Measurements from ENCODE around the gene NUSAP1.
A peak's percentile ranks its signal among the peaks of the same experiment; 100 is the strongest.
"Not testable (repeated sequence)": the region's sequence is repeated elsewhere in the genome, so short reads cannot be mapped to it uniquely, and the experiment has no call there.

Gene NUSAP1, protein sequence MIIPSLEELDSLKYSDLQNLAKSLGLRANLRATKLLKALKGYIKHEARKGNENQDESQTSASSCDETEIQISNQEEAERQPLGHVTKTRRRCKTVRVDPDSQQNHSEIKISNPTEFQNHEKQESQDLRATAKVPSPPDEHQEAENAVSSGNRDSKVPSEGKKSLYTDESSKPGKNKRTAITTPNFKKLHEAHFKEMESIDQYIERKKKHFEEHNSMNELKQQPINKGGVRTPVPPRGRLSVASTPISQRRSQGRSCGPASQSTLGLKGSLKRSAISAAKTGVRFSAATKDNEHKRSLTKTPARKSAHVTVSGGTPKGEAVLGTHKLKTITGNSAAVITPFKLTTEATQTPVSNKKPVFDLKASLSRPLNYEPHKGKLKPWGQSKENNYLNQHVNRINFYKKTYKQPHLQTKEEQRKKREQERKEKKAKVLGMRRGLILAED

DNA sequence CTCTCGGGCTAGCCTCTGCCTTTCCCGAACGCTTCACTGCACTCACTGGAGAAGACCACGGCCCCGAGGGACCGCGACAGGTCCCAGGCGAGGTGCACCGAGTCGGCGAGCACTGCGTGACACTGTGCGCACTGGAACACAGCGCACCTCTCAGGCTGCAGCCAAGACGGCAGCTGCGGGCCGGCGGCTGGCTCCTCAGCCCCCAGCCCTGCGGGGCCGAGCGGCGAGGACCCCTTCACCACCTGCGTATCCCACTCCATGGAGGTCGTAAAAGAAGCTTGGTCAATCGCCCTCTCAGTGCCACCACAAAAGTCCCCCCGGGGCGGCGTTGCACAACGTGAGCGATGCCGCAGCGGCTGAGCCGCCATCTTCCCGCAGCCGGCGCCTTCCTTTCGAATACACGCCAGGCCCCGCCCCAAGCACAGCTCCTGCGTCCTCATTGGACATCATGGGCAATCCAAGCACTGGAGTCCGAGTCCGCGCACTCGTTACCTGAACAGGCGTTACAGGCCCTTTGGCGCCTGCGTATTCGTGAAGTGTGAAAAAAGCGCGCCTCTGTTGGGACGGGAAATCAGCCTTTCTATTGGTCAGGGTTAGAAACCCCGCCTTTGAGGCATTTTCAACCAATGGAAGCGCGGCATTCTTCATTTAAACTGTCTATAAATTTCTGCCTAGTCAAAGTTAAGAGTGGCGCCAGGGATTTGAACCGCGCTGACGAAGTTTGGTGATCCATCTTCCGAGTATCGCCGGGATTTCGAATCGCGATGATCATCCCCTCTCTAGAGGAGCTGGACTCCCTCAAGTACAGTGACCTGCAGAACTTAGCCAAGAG, at the start of gene NUSAP1, which contains the start of gene OIP5:
Gene NUSAP1 (plus strand): TSS at position 688 of the 832 bp plus-strand sequence. CDS start 77 bp downstream, at position 765.
Gene OIP5 (minus strand): TSS at position 398 of the 832 bp plus-strand sequence. CDS start 30 bp downstream, at position 368.
- DNase-seq (ENCODE audit: extremely low read depth in 1 of 2, low read depth in 1 of 2), result peak; percentile 93 to 97

DNA sequence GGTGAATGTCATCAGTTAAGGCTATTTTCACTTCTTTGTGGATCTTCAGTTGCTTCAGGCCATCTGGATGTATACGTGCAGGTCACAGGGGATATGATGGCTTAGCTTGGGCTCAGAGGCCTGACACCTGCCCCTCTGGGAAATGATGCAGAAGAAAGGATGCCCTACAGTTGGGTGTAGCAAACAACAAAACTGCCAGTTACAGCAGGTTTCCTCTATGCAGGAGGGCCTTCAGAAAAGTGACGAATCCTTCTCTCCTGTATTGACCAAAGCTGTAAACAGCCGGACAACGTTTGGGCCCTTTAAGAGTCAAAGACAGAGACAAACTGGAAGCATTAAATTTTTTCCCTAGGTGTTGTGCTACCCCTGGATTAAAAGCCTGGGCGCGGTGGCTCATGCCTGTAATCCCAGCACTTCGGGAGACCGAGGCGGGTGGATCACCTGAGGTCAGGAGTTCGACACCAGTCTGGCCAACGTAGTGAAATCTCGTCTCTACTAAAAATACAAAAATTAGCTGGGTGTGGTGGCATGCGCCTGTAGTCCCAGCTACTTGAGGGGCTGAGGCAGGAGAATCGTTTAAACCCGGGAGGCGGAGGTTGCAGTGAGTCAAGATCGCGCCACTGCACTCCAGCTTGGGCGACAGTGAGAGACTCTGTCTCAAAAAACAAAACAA, 49.6 kb upstream of the NUSAP1 start:
- DNase-seq (ENCODE audit: extremely low read depth in 1 of 2, low read depth in 1 of 2), result not testable (repeated sequence)

DNA sequence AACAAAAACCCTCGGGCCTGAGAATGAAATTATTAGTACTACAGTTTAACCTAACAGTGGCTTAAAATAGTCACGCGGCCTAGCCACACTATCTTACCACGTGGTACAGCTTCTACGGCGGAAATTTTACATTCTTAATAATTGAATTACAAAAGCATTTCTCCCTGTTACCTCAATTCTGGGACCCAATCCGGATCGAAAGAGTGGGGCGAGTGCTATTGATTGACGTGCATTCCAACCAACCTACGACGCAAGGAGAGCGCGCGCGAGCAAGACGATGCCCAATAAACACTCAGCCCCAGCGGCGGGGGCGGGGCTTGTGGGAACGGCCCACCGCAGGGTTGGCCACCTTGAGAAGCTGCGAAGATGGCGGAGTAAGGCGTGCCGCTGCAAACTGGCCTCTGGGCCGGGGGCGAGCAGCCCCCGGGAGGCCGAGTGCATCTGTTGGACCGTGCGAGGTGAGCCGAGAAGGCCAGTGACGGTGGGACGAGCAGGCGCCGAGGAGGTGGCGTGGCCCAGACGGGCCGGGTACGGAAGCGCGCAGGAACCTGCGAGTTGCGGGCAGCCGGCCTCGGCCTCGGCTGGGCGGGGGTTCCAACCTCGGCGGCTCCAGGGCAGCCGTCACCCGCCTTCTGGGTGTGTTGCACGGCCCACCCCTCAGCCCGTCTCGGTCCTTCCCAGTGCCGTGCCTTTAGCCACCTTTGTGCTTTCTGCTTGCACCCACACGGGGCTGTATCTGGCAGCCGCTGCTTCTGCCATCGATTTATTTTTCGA, 48.8 kb upstream of the NUSAP1 start:
- peak; percentile 93 to 95 for DNase-seq (ENCODE audit: extremely low read depth in 1 of 2, low read depth in 1 of 2)

DNA sequence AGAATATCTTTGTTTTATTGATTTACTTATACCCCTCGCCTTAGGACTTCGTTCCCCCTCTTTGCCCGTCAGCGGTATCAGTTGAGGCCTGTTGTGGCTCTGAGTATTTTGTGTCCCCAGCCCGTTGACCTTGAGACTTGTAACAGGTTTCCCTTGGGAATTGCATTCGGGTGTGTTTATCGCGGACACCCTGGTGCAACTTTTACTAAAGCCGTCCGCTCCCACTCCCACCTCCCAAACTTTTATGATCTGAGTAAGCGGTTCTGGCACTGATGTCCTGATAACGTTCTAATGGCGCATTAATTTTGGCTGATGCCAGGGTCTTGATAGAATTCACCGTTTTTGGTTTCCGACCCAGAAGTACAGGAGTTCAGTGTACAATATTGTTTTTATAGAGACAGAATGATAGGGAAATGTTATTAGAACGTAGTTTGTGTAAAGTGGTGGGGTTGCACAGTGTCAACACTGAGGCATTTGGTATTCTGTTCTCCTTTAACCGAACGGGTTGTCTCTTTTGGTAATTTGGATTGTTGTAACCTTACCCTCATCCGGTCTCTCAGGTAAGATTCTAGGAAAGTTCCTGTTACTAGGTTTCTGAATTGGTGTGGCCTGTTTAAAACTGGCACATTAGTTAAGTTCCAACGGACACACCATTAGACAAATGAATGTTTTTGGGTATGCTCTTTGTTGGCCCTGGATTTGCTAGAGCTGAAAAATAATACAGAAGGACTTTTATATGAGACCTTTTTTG, 48.1 kb upstream of the NUSAP1 start:
- peak in 1 of 2 donors; percentile 1 for DNase-seq (ENCODE audit: extremely low read depth in 1 of 2, low read depth in 1 of 2)

DNA sequence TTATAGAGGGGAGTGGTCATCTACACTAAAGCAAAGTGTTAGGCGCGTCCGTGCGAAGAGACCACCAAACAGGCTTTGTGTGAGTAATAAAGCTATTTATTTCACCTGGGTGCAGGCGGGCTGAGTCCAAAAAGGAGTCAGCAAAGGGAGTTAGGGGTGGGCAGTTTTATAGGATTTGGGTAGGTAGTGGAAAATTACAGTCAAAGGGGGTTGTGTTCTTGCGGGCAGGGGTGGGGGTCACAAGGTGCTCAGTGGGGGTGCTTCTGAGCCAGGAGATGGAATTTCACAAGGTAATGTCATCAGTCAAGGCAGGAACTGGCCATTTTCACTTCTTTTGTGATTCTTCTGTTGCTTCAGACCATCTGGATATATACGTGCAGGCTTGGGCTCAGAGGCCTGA, 47.4 kb upstream of the NUSAP1 start:
- no peak for DNase-seq (ENCODE audit: extremely low read depth in 1 of 2, low read depth in 1 of 2)

DNA sequence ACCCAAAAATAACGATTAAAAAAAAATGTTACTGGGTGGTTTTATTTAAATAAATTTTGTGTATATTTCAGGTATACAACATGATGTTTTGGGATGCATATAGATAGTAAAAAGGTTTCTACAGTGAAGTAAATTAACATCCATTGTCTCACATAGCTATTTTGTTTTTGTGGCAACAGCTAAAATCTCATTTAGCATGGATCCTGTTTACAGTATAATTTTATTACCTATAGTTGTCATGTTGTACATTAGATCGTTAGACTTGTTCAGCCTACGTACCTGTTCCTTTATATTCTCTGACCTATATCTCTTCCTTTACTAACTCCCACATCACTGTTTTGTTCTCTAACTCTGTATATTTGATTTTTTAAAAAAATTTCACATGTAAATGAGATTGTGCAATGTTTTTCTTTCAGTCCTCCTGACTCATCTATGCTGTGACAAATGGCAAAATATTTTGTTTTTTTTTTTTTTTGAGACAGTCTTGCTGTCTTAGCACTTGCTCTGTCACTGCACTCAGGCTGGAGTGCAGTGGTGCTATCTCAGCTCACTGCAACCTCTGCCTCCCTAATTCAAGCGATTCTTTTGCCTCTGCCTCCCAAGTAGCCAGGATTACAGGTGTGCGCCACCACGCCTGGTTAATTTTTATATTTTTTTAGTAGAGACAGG, 45.9 kb upstream of the NUSAP1 start:
- DNase-seq (ENCODE audit: extremely low read depth in 1 of 2, low read depth in 1 of 2), result no peak

DNA sequence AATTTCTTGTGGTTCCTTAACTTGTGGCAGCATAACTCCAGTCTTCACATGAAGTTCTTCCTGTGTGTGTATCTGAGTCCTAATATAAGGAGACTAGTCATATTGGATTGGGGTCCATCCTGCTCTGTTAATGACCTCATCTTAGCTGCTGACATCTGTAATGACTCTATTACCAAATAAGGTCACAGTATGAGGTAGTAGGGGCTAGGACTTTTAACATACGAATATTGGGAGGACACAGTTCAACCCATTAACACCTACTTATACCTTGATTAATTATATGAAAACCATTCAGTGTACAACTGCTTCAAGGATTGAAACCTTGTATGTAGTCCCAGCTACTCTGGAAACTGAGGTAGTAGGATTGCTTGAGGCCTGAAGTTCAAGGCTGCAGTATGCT, 44.2 kb upstream of the NUSAP1 start:
- no peak for DNase-seq (ENCODE audit: extremely low read depth in 1 of 2, low read depth in 1 of 2)

DNA sequence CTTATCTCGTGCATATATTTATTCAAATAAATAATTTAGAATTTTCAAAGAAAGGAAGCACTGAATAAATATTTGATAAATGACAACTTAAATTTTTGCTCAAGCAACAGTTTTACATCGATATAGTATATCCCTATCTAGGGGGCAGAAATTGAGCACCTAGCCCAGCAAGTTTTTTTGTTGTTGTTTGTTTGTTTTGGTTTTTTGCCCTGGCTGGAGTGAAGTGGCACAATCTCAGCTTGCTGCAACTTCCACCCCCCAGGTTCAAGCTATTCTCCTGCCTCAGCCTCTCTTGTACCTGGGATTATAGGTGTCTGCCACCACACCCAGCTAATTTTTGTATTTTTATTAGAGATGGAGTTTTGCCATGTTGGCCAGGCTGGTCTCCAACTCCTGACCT, 42.7 kb upstream of the NUSAP1 start:
- no peak for DNase-seq (ENCODE audit: extremely low read depth in 1 of 2, low read depth in 1 of 2)

DNA sequence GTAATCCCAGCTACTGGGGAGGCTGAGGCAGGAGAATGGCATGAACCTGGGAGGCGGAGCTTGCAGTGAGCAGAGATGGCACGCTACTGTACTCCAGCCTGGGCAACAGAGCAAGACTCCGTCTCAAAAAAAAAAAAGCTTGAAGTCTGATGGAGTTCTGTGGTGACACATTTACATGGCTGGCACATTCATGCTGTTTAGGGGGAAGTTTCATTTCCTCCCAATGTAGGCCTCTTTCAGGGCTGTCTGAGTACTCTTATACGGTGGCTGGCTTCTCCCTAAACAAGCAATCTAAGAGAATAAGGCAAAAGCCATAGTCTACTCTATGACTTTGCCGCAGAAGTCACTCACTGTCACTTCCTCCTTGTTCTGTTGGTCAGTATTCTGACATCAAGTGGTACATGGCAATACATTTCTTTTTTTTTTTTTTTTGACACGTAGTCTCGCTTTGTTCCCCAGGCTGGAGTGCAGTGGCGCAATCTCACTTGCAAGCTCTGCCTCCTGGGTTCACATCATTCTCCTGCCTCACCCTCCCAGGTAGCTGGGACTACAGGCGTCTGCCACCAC, 41.5 kb upstream of the NUSAP1 start:
- DNase-seq (ENCODE audit: extremely low read depth in 1 of 2, low read depth in 1 of 2), result no peak

DNA sequence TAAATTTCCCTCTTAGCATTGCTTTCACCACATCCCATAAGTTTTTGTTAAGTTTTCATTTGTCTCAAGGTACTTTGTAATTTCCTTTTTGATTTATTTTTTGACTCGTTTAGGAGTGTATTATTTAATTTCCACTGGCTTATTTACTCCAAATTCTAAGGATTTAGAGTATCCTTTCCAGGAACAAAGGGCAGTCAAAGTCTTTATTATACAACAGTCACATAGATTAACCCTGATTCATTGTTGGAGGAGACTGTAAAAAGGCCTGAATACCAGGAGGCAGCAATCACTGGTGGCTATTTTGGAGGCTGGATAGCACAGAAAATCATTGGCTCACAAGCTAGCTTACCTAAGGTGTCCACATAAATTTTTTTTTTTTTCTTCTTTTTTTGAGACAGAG, 40.2 kb upstream of the NUSAP1 start:
- no peak for DNase-seq (ENCODE audit: extremely low read depth in 1 of 2, low read depth in 1 of 2)

DNA sequence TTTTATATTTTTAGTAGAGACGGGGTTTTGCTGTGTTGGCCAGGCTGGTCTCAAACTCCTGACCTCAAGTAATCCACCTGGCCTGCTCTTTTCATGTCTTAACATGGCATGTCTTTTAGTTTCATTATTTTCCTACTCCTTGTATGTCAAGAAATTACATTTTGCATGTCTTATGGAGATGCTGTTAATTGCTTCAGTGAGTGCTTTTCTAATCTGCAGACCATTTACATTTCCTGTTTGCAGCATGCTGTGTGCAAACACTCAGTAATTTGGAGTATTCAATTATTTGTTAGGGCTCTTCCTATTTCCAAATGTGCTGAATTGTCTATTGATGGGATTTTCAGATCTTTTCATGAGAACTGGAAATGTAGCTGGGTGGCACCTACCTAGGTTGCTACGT, 31.5 kb upstream of the NUSAP1 start:
- not testable (repeated sequence) for DNase-seq (ENCODE audit: extremely low read depth in 1 of 2, low read depth in 1 of 2)

DNA sequence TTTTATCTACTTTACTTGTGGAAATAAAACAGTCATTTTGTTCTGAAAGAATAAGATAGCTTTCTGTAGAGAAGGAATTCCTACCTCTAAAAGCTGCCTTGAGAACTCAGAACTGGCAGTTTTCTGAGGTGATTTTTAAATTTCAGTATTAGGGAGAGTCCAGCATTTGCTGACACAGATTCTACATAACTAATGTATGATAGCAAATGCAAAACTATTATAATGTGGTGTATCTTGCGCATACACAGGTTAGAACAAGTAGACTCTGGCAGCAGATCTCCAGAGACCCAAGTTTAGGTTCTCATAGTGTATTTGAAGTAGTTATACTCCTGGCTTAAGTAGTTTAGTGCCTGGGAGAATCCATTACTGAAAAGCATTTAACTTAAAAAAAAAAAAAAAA, 31.1 kb upstream of the NUSAP1 start:
- no peak for DNase-seq (ENCODE audit: extremely low read depth in 1 of 2, low read depth in 1 of 2)

DNA sequence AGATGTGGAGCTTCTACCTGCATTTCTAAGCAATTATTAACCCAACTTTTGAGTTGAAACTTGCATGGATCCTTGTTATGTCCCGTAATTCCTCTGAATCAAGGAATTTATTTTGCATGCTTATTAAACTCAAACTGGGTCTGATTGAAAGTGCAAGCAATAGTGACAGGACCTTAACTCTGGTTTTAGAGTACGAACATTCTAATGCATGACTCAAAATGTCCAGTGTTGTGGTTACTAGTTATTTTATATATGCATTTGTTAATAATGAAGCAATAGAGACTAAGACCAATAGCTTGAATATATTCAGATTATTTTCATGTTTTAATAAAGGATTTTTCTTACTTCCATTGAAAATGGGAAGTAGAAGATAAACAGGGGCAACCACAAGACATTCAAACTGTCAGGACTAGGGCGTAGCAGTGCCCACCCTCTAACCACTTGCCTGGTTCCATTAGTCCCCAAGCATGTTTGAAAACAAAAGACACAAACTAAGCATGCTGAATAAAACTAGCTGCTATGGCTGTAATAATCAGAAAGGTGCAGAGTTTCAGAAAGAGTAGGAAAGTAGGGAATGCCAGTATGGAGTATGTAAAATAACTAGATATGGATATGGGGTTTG, 28.4 kb upstream of the NUSAP1 start:
- DNase-seq (ENCODE audit: extremely low read depth in 1 of 2, low read depth in 1 of 2), result no peak

DNA sequence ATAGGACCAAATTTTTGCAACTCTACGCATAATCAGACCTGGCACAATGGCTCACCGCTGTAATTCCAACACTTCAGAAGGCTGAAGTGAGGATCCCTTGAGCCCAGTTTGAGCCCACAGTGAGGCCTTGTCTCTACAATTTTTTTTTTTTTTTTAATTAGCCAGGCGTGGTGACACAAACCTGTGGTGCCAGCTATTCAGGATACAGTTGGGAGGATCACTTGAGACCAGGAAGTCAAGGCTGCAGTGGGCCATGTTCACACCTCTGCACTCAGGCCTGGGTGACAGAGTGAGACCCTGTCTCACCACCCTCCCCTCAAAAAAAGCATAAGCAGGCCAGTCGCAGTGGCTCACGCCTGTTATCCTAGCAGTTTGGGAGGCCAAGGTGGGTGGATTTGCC, 25.0 kb upstream of the NUSAP1 start:
- no peak for DNase-seq (ENCODE audit: extremely low read depth in 1 of 2, low read depth in 1 of 2)

DNA sequence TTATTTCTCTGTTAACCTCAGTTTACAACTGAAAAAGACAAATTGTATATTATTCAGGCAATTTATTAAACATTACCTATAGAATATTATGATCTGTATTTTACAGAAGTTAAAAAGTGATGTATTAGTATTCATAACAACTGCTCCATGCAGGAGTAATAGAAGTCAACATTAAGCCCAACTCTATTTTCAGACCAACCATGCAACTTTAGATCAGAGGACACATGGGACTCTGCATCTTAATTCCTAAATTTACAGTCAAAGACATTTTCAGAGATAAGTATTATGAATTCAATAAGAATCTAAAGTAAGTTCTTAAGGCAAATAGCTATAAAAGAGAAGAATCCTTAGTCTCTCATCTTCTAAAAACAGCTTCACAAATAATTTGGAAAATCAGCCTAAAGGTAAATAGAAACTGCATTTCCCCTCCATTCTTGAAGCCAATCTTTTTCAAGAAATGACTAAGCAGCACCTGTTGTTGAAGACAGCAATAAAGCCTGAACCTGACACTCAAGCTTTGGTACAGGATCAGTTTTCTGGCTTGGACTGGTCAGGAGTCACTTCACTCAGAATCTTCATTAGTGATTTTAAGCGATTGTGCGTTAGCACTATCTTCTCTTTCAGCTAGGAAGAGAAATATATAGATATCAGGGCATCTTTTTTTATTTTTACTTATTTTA, 23.3 kb upstream of the NUSAP1 start:
- DNase-seq (ENCODE audit: extremely low read depth in 1 of 2, low read depth in 1 of 2), result no peak

DNA sequence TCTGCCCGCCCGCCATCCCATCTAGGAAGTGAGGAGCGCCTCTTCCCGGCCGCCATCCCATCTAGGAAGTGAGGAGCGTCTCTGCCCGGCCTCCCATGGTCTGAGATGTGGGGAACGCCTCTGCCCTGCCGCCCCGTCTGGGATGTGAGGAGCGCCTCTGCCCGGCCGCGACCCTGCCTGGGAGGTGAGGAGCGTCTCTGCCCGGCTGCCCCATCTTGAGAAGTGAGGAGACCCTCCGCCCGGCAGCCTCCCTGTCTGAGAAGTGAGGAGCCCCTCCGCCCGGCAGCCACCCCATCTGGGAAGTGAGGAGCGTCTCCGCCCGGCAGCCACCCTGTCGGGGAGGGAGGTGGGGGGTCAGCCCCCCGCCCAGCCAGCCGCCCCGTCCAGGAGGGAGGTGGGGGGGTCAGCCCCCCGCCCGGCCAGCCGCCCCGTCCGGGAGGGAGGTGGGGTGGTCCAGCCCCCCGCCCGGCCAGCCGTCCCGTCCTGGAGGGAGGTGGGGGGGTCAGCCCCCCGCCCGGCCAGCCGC, 11.8 kb upstream of the NUSAP1 start:
- not testable (repeated sequence) for DNase-seq (ENCODE audit: extremely low read depth in 1 of 2, low read depth in 1 of 2)

DNA sequence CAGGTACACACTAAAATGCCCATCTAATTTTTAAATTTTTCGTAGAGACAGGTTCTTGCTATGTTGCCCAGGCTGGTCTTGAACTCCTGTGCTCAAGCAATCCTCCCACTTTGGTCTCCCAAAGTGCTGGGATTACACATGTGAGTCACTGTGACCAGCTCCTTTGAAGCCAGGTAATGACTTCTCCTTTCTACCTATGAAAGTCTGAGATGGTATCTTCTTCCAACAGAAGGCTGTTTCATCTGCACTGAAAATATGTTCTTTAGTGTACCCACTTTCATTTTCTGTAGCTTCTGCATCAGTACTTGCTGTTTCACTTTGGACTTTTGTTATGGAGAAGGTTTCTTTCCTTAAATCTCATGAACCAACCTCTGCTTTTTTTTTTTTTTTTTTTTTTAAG, 9.1 kb upstream of the NUSAP1 start:
- no peak for DNase-seq (ENCODE audit: extremely low read depth in 1 of 2, low read depth in 1 of 2)

DNA sequence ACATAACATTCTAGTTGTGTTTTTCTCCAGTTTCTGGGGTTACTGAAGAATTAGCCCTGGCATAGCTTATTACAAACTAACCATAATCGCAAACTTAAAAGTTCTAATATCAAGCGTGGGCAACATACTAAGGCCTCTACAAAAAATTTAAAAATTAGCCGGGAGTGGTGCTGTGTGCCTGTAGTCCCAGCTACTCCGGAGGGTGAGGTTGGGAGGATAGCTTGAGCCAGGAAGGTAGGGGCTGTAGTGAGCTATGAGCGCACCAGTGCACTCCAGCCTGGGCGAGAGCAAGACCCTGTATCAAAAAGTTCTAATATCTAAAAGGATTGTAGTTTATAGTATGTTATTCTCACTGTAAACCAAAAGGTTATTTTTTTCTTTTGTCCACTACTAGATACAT, 1.4 kb upstream of the NUSAP1 start:
- no peak for DNase-seq (ENCODE audit: extremely low read depth in 1 of 2, low read depth in 1 of 2)

All from activated CD8-positive, alpha-beta memory T cell treated with anti-CD3 and anti-CD28 coated beads for 1 hour (primary cell).